ENCODE data around the gene MAEA.

The MAEA gene

DNA sequence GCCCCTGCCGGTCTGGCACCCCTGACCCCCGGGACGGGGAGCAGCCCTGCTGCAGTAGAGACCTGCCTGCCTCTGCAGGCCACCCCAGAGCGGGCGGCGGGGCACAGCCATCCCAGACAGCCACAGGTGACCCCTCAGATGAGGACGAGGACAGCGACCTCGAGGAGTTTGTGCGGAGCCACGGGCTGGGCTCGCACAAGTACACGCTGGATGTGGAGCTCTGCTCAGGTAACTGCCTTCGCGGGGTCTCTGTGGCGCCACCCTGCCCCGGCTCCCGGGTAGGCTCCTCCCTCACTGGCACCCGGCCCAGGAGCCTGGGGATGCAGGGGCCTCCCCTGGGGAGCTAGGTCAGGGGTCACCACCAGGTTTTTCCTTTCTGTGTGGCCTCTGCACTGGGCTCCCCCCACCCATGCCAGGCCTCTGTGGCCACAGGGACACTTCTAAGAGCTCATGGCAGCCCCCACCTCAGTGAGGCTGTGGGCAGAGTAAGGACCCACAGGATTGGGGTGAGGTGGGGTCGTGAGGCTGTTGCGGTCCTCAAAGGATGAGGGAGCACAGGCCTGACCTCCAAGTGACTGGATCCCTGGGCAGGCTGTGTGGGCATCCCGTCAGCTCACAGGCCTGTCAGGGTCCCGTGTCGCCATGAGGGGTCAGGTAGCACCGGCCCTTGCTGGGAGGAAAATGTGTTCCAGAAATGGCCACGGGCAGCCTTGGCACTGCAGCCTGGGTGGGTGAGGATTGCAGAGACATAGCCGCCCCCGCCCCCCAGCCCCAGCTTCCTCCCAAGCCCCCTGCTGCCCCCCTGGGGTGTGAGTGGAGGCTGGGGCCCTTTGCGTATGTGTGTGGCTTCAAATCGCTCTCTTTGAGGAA lies 63.7 kb downstream of the MAEA start:
- no peak for DNase-seq (ENCODE audit: low read depth)

DNA sequence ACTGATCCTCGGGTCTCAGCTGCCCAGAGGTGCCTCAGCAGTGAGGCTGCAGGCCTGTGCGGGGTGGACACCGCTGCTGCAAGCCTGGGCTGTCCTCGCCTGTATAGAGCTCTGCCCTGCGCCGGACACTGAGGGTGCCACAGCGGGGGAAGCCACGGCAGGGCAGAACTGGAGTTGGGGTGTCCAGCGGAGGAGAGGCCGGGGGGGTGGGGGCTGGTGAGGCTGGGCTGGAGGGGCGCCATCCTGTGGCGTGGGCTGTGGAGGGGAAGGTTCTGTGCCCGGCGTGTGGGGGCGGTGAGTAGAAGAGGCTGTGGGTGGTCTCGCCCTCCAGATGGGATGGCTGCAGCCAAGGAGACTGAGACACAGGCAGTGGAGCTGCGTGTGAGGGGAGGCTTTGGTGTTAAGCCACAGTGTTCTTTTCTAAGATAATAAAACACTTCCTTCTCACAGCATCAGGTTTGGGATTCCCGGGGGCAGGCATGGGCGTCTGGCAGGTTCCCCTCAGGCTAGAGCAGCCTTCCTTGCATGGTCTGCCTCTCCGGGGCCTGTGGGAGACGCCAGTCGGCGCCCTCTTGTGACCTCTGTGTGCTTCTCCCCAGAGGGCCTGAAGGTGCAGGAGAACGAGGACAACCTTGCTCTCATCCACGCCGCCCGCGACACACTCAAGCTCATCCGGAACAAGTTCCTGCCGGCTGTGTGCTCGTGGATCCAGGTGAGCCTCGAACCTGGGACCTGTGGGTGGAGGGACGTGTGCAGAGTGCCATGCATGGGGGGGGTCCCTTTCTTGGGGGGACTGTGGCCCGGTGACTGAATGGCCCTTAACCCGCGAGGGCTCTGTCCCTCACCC lies 64.7 kb downstream of the MAEA start:
- DNase-seq (ENCODE audit: low read depth) = no peak

DNA sequence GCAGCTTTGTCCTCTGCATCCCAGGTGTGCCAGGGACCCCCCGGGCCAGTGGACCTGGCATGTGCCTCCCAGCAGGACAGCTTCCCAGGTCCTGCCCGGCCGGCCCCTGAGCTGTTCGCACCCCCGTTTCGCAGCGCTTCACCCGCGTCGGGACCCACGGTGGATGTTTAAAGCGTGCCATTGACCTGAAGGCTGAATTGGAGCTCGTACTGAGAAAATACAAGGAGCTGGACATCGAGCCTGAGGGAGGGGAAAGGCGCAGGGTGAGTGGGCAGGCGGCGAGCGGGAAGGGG lies 65.2 kb downstream of the MAEA start:
- no peak for DNase-seq (ENCODE audit: low read depth)

DNA sequence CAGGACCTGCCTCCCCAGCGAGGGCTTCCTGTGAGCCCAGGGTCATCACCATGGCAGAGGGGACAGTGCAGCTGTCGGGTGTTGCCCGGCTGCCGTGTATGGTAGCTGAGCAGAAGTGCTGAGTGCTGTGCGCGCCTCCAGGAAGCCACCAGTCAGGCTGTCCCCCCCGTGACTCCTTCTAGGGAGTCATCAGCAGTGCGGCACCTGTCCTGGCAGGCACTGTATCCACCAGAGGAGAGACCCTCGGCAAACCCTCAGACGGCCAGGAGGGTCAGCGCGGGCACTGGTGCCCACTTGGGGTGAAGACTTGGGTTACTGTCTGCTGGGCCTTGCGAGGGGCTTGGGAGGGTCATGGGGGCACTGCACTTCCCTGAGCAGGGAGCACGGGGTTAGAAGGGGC lies 65.7 kb downstream of the MAEA start:
- no peak for DNase-seq (ENCODE audit: low read depth)

DNA sequence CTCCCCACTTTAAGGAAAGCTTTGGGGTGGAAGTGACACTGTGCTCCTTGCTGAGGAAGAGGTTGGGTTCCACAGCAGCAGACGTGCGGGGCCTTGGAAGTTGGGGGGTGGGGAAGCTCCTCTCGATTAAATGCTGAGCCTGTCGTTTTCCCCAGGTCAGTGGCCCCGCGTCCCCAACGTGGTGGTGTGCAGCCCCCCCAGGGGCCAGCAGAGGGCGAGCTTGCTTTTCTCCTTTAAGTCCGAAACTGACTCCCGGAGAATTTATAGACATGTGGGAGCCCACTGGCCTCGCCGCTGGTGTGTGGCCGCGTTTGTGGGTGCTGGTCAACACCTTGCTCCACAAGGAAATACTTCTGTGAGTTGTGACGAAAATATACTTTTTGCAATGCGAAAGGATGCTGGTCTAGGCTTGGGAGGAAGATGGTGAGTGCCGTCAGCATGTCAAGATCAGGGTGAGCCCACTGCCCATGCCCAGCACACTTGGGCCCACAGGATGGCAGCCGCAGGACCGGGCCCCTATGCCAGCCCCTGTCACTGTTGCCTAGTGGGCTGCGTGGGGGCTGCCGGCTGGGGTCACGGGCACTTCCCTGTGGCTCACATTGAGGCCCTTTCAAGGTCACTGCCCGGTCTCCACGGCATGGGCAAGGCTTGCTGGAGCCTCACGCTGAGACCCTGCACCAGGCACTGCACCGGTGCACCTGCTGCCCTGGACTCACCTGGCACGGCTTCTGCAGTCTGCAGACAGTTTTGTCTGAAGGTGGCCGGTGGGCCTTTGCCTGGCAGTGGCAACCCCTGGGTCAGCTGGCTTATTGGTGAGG lies 66.7 kb downstream of the MAEA start:
- no peak for DNase-seq (ENCODE audit: low read depth)

DNA sequence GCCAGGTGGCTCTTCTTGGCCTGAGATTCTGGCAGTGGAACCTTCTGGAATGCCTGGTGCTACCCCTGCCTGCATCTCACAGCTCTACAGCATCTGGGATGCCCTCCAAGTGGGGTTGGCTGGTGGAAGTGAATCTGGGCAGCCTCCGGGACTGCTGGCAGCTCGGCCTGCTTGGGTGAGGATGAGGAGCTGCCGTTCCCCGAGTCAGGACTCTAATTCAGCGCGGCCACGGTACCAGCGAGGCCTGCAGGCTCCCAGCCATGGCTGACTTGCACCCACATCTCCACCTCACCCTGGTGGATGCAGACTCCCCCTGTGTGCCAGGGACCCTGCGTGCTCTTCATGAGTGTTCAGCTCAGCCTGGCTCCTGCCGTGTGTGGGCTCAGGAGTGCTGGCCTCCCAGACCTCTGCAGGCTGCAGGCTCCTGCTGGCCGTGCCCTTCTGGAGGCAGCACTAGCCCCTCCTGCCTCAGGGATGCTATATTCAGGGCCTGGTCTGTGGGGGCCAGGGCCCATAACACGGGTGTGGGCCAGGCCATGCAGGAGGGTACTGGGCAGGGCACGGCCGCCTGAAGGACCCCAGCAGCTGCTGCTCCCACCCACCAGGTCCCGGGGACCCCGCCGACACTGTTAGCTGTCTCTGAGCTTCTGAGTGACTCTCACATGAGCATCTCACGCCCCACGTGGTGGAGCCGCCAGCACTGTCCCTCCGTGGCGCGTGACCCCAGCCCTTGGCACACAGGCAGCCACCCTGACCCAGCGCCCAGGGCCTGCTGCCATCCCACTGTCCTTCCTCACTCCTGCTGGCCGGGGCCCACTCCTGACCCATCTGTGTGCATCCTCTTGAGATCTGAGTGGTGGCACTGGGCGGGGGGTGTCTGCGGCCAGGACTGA lies 67.9 kb downstream of the MAEA start:
- DNase-seq (ENCODE audit: low read depth) = no peak

DNA sequence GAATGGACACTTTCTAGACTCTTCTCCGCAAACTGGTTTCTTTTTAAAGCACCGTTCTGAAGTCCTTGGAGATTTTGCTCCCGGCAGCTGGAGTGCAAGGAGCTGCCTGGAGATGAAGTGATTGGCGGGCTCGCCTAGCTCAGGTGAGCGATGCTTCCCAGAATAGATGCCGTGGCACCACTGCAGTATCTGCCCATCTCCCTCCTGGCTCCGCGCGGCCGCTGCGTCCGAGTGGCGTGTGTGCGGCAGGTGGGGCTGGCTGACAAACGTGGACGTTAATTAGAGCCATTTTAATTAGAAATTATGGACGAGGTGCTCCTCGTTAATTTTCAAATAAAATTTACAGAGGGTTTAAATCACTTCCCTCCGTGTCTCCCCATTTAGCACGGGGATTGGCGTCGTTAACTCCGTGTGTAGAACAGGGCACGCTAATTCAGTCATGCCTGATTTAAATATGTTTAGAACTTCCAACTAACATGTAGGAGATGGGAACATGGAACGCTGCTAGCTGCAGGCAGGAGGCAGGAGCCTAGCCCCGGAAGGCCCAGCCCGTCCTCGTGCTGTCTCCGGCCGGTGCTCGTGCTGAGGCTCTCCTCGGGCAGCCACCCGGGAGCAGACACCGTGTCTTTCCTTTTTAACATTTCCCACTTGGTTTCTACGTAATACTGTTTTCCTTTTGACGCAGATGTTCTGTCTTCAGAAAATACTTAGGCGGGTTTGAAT lies 68.9 kb downstream of the MAEA start:
- DNase-seq (ENCODE audit: low read depth) = no peak

DNA sequence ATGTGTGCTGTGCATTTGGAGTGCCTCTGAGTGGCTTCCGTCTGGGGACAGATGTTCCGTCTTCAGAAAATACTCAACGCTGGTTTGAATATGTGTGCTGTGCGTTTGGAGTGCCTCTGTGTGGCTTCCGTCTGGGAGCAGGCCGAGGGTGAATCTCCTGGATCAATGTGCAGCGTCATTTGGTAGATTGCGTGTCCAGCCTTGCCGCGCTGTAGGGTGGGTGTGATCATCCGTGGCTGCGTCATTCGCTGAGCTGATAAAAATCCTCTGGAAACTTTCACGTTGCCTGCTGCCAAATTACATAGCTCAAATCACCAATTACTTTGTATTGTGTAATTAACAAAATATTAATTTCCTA lies 69.4 kb downstream of the MAEA start:
- peak; percentile 44 for DNase-seq (ENCODE audit: low read depth)

DNA sequence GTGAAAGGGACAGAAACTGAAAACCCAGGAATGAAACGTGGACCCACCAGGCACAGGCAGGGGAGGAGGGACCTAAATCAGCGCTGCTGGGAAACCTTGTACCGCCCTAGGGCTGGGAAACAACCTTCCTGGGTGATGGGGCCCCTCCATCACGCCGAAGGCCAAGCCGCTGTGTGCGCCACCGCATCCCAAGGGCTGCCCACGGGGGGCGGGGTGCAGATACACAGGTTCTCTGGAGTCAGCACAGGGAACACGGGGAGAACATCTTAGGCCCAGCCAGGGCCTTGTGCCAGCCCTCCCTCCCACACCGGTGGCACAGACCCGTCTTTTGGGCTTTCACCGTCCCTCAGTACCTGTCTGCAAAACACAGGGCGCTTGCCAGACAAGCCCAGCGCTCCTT lies 70.3 kb downstream of the MAEA start:
- DNase-seq (ENCODE audit: low read depth) = no peak

DNA sequence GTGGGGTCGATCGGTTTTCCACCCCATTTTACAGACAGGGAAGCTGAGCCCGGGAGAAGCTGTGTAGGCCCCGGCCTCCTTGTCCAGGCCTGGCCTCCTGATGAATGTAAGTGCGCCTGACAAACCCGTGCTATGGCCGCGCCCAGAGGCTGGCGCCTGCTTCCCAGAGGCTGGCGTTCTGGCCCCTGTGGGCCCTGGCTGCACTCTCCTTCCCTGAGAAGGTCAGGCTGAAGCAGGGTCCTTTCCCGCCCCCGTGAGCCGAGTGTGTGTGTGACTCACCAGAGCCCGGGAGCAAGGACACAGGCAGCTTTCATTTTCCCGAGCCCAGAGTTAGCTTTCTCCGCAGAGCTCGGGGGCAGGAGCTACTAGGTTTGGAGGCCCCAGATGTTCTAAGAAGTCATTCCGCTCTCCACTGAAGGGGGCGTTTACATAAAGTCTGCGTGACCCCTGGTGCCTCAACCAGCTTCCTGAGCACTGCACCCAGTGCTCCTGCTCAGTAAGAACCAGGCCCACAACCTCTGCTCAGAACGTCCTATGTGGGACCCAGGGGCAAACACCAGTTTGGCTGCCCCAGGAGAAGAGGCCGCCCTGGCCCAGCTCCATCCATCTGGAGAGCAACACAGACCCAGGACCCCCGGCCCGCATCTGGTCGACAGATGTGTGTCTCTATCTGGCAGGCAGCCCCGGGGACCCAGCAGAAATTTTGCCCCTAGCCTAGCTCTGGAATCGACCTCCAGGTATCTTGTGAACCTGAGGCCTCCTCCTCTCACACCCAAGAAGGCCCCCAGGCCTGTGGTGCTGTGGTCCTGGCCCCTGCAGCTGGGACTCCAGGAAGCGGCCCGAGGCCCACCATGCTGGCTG lies 71.0 kb downstream of the MAEA start:
- DNase-seq (ENCODE audit: low read depth) = peak; percentile 46

DNA sequence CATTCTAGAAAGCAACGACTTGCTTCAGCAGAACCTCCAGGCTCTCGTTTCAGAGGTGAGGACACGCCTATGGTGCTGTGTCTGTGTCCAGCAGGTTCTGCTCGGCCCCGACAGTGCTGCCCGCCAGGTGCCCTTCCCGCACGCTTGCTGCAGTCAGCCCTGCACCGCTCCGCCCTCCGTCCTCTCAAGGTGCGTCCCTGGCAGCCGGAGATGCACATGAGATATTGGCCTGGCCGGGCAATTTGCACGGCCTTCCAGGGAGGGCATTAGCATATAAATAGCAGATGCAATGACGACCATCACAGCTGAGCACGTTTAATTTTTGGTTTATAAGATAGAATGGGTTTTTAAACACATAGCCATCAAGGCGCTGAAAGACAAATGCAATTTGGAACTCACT lies 71.7 kb downstream of the MAEA start:
- no peak for DNase-seq (ENCODE audit: low read depth)

DNA sequence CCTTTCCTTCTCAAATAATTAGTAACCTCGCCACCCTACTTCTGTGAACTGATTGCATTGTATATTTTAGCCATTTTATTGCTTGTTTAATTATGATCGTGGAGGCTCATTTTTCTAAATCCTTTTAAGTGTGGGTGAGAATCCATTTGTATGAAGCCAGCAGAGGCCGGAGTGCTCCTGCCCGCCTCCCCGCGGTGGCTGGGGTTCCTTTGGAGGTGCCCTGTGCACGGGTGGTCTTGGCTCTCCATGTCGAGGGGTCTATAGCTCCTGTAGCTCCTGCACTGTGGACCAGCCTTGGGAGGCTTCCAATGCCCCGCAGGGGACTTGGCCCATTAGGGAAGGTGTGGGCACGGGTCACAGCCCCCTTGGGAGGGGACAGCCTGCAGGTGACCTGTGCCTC lies 72.4 kb downstream of the MAEA start:
- no peak for DNase-seq (ENCODE audit: low read depth)

DNA sequence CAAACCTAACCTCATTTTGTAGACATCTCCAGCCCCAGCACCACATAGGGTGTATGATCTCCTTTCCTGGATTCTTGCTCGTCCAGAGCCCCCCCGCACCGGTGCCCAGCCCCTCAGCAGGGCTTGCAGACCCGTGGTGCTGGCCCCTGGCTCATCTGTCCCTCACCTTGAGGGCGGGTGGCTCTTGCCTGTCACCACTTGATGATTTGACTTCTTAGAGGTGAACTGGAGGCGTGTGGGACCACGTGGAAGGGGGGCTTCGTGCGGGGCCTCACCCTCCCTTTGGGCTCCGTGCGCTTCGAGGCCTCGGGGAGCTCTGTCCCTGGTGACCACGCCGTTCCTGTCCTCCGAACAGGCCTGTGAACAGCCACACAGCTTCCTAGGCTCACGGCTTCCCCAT lies 72.8 kb downstream of the MAEA start:
- no peak for DNase-seq (ENCODE audit: low read depth)

DNA sequence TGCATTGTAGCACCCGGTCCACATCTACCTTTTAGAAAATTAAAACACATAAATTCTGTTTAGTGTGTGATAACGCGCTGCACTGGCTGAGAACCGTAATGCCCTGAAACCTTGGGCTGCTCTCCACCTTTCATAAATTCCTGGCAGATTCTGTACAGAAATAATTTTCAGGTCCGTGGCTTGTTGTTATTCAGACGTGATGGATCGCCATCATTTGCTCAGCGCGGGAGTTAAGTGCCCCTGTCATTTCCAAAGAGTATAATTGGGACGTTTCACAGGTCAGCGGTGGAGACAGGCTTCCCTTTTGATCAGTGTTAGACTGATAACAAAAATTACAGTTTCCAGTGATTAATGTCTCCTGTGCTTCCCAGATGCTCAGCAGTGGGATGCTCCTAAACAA lies 73.8 kb downstream of the MAEA start:
- no peak for DNase-seq (ENCODE audit: low read depth)

DNA sequence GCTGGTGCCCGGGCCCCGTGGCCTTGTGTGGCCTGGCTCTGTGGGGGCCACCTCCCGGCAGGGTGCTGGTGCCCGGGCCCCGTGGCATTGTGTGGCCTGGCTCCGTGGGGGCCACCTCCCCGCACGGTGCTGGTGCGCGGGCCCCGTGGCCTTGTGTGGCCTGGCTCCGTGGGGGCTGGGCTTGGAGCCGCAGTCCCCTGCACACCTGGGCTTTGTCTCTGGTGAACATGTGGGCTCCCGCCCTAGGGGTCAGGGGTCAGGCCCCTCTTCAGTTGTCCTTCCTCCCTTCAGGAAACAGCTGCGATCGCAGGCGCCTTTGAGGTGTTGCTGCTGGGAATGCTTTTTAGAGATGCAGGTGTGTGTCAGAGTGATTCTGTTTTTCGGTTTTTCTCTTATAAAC lies 74.5 kb downstream of the MAEA start:
- DNase-seq (ENCODE audit: low read depth) = no peak

DNA sequence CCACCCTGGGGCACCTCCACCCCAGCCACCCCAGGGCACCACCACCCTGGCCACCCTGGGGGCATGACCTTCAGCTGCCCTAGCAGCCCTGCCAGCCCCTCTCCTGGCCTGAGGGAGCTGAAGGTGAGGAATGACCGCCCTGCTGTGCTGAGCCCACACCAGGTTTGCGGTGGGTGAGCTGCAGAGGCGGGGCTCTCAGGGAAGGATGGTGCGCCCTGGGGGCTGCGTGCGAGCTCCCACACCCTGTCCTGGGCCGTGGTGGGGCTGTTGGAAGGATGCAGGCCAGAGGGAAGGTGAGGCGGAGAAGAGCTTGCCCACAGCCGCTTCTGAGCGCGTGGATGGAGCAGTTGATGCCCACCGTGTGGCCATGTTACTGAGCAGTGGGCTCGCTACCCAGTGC lies 75.1 kb downstream of the MAEA start:
- DNase-seq (ENCODE audit: low read depth) = no peak

DNA sequence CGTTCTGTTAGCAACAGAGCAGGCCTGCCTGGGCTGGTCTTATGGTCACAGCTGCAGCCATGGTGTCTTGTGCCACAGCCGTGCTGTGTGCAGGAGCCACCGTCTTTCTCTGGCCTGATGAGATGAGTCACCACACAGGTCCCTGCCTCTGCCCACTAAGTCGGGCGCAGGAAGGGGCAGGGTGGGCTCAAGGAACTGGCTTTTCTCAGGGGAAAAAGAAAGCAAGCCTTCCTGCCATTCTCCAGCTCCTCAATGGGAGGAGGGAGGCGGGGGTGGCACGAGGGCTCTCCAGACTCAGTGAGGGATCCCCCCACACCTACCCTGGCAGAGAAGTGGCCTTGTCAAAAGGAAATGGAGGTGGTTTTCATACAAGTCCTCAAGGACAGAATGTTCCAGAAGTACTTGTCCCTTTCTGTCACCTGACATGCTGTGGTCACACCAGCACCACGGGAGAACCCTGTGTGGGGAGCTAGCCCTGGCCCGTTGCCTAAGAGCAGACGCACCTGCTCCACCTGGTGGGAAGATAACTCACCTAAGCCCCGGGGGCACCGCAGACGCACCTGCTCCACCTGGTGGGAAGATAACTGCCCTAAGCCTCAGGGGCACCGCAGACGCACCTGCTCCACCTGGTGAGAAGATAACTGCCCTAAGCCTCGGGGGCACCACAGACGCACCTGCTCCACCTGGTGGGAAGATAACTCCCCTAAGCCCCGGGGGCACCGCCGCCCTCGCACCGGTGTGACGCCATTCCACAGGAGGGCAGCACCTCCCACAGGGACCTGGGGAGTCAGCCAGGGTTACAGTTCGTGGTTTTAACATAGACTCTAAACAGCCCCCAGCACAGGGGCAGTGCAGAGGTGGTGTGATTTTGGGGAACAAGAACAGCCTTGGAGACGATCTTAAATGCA lies 75.8 kb downstream of the MAEA start:
- no peak for DNase-seq (ENCODE audit: low read depth)

DNA sequence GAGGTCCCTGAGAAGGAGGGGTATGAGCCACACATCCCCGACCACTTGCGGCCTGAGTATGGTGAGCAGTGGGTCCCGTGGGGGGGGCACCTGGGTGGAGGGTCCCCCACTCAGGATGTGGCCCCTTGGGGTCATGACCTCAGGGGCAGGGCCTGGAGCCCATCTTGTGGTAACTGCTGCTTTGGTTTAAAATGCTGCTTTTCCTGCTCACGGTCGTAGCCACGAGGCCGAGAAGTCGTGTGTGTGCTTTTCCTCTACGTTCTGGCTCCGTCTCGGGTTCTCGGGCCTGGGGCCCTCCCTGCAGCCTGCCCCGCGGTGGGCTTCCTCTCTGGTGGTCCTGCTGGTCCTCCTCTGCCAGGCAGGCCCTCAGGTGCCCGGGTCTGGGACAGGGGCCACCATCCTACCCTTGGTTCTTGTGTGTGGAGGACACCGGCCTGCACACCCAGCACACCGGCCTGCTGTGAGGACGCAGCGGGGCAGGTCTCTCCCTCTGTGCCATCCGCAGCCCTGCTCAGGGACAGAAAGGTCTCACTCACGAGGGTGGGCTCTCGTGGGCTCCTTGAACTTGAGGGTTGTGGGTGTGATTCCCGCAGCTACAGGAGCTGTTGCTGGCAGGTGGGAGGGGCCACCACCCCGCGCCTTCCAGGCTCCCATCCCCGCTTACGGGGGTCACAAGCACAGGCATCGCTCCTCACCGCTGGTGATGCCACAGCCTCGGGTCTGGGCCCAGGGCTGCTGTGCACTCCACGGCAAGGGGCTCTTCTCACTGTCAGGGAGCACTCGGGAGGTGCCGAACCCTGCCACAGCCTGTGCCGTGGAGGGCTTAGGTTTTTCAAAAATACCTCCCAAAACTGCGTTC lies 76.9 kb downstream of the MAEA start:
- no peak for DNase-seq (ENCODE audit: low read depth)

Measured in GM04504 (cell line).